Uterus (tissue), 4 donors: Measurements from ENCODE around the gene MYO1D. TPM values are rescaled to one million over a fixed set of nuclear protein-coding genes. Genes with fewer than 3 reads are reported as not detected.

ENCODE experiments used
- DNase-seq, 2 donors: peaks; one replicate each; pipeline ENCODE4 v3.0.0-alpha.2; 2019 to 2020
- H3K27ac ChIP-seq, 2 donors: fragments of 200-600 bp; sonication (generic); 1 replicate in 1 of 2; 2 replicates in 1 of 2; pipeline ENCODE4 v1.5.1; 2016 to 2018
- H3K27me3 ChIP-seq, 2 donors: fragments of 200-600 bp; sonication (generic); one replicate each; pipeline ENCODE4 v1.5.1; 2018 to 2019; ENCODE audit warnings: control low read depth in 1 of 2
- H3K36me3 ChIP-seq, 2 donors: fragments of 200-600 bp; sonication (generic); one replicate each; pipeline ENCODE4 v1.5.1; 2019; ENCODE audit warnings: control low read depth in 1 of 2
- H3K4me1 ChIP-seq, 2 donors: fragments of 200-600 bp; sonication (generic); one replicate each; pipeline ENCODE4 v1.5.1; 2018 to 2019; ENCODE audit warnings: control low read depth in 1 of 2
- H3K4me3 ChIP-seq, 2 donors: fragments of 200-600 bp; sonication (generic); 1 replicate in 1 of 2; 2 replicates in 1 of 2; pipeline ENCODE4 v1.5.1; 2018 to 2019; ENCODE audit warnings: mild to moderate bottlenecking in 1 of 2
- H3K9me3 ChIP-seq, 2 donors: fragments of 200-600 bp; sonication (generic); one replicate each; pipeline ENCODE4 v1.5.1; 2019; ENCODE audit warnings: control low read depth in 1 of 2
- POLR2A ChIP-seq, 2 donors: fragments of 450-650 bp; IDR thresholded peaks; one replicate each; pipeline ENCODE4 v1.6.1; 2016; ENCODE audit warnings: antibody characterized with exemption in 2 of 2, mild to moderate bottlenecking in 1 of 2, moderate library complexity in 1 of 2
- intact Hi-C: fragments of 100-400 bp; cut with DNase I; formaldehyde crosslinking; loops from one replicate; pipeline ENCODE4 v1.15.1; 2023; ENCODE audit warnings: low total_unique reads
- total RNA-seq, 4 donors: library from RNA; depleted of rRNA in 3 of 4; stranded (reverse); fragments of >200 nt in 3 of 4; gene quantifications; one replicate each; pipeline versions ENCODE4 v1.1.0 to v1.2.4, GENCODE V29; 2014 to 2023
- TF ChIP-seq, protein P1 (sequence below), 4 experiments: fragments of 200-600 bp in 2 of 4; fragments of 450-650 bp in 2 of 4; sonication (generic) in 2 of 4; IDR thresholded peaks; one replicate each; pipeline ENCODE4 v1.5.1; 2016 to 2019; ENCODE audit warnings: antibody characterized with exemption in 4 of 4, mild to moderate bottlenecking in 2 of 4, moderate library complexity in 1 of 4
- donor health status: DM: yes; HTN: yes; CAD: no.

Gene MYO1D
- total RNA-seq, 4 donors from 2014 or later = 20.4 to 55.2 (median 30.6) TPM

DNA sequence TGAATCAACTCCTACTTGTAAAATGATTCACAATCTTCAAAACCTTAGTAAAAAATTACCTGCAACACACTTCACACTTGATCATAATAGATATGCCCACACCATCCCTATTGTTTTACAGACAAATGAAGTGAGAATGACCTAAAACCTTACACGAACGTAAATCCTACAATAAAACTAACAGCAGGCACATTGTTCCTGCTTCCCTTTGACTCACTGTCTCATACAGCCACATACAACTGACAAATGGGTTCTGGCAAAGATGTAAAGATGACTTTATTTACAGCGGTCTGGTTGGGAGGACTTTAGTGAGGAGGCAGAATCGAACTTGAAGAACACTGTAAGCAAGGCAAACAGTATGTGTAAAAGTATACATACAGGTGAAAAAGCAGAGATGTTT lies 188.7 kb downstream of the MYO1D start:
- no peak overlapping the region for H3K27ac ChIP-seq
- no peak for DNase-seq
- no peak overlapping the region for H3K4me3 ChIP-seq
- no peaks in the 10 kb centered on the region for H3K36me3 ChIP-seq
- intact Hi-C loops = no loop called here
- H3K4me1 ChIP-seq = no peaks in the 10 kb centered on the region
- TF ChIP-seq POLR2A (IDR thresholded peaks at IDR 0.05) = no peak
- TF ChIP-seq, protein P1, sequence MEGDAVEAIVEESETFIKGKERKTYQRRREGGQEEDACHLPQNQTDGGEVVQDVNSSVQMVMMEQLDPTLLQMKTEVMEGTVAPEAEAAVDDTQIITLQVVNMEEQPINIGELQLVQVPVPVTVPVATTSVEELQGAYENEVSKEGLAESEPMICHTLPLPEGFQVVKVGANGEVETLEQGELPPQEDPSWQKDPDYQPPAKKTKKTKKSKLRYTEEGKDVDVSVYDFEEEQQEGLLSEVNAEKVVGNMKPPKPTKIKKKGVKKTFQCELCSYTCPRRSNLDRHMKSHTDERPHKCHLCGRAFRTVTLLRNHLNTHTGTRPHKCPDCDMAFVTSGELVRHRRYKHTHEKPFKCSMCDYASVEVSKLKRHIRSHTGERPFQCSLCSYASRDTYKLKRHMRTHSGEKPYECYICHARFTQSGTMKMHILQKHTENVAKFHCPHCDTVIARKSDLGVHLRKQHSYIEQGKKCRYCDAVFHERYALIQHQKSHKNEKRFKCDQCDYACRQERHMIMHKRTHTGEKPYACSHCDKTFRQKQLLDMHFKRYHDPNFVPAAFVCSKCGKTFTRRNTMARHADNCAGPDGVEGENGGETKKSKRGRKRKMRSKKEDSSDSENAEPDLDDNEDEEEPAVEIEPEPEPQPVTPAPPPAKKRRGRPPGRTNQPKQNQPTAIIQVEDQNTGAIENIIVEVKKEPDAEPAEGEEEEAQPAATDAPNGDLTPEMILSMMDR (IDR thresholded peaks at IDR 0.05) = no peak
- H3K27me3 ChIP-seq = no peaks in the 10 kb centered on the region
- H3K9me3 ChIP-seq = no peaks in the 10 kb centered on the region

DNA sequence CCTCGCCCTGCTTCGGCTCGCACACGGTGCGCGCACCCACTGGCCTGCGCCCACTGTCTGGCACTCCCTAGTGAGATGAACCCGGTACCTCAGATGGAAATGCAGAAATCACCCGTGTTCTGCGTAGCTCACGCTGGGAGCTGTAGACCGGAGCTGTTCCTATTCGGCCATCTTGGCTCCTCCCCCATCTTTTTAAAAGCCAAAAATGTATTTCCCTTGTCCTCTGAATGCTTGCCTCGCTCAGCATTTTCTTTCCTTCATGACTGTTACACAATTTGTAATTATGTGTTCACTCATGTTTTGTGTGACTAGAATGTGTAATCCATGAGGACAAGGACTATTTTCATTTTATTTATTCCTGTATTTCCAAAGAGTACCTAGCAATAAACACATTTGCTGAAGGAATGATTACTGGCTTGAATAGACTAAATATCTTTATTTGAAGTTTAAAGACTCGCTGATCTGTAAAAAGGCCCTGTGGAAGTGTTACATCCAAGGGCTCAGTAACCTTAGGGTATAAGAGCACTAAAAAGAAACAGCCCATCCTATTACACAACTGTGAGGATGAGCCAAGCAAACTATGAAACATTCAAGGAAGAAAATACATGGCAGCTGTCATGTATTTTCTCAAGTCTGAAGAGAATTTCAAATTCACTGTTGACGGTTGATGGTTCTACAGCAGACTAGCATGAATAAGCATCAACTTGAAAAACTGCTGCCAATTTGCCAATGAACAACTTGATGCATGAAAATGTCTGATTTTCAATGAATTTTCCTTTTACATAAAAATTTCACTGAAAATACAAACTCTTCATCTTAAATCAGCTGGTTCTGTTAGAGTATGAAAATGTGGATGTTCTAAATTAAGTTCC lies 192.6 kb downstream of the MYO1D start:
- Histone ChIP-seq H3K9me3 (no peaks in the 10 kb centered on the region), H3K4me1 (no peaks in the 10 kb centered on the region), H3K36me3 (no peaks in the 10 kb centered on the region), H3K27me3 (no peaks in the 10 kb centered on the region), H3K27ac (no peak overlapping the region), H3K4me3 (no peak overlapping the region)
- intact Hi-C loops = no loop called here
- no peak for DNase-seq
- no peak for TF ChIP-seq POLR2A (IDR thresholded peaks at IDR 0.05)
- TF ChIP-seq, protein P1 (IDR thresholded peaks at IDR 0.05) = no peak

DNA sequence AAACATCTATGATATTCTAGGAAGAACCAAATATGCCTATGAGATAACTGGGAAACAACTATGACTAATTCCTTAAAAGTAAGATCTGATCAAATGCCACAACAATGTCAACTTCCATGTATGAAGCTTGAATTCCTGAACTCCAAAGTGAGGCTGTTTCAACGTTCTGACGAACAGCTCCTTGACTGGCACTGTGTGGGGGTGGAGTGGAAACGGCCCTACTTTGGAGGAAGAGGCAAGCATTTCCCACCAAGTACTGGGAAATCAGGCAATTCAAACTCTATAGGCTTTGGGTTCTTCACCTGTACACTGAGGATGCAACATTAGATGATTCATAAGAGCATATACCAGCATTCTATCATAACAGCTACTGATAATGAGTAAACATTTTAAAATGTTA lies 203.0 kb downstream of the MYO1D start:
- Histone ChIP-seq H3K36me3 (no peaks in the 10 kb centered on the region), H3K27me3 (no peaks in the 10 kb centered on the region), H3K9me3 (no peaks in the 10 kb centered on the region), H3K27ac (no peak overlapping the region), H3K4me3 (no peak overlapping the region), H3K4me1 (no peaks in the 10 kb centered on the region)
- no peak for DNase-seq
- TF ChIP-seq, protein P1 (IDR thresholded peaks at IDR 0.05) = no peak
- TF ChIP-seq POLR2A (IDR thresholded peaks at IDR 0.05) = no peak
- intact Hi-C loops = no loop called here

DNA sequence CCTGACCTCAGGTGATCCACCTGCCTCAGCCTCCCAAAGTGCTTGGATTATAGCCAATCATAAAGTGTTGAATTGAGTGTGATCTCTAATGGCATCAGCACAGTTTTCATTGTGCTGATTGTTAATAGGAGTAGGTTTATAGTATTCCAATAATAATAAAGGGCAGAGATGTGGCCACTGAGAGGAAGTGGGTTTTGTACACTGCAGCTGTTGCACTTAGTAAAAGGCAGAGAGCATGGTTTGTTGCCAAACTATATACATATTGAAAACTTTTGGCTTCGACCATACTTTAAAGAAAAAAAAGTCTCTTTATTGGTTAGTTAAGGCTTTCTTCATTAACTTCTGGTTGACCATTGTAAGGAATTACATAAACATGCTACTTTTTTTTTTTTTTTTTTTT lies 204.2 kb downstream of the MYO1D start:
- H3K36me3 ChIP-seq = no peaks in the 10 kb centered on the region
- intact Hi-C loops = no loop called here
- H3K27ac ChIP-seq = no peak overlapping the region
- no peaks in the 10 kb centered on the region for H3K9me3 ChIP-seq
- TF ChIP-seq, protein P1 (IDR thresholded peaks at IDR 0.05) = no peak
- no peak for TF ChIP-seq POLR2A (IDR thresholded peaks at IDR 0.05)
- no peak overlapping the region for H3K4me3 ChIP-seq
- no peak for DNase-seq
- H3K4me1 ChIP-seq = no peaks in the 10 kb centered on the region
- no peaks in the 10 kb centered on the region for H3K27me3 ChIP-seq

DNA sequence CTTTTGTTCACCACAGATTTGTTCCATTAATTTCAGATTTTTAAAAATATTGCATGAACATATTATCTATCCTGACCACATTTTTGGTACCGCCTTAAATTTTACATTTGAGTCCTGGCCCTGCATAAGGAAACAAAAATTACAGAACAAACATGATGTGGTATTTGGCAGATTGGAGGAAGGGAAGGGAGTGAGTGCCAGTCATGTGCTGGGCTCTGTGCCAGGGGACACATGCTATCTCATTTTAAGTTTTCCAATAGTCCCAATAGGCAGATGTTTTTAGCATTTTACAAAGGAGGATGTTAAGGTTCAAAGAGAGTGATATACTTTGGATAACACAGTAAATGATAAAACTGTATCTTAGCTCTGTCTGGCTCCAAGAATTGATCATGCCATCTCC lies 205.0 kb downstream of the MYO1D start:
- Histone ChIP-seq H3K27me3 (no peaks in the 10 kb centered on the region), H3K36me3 (no peaks in the 10 kb centered on the region), H3K27ac (no peak overlapping the region), H3K4me1 (no peaks in the 10 kb centered on the region), H3K9me3 (no peaks in the 10 kb centered on the region), H3K4me3 (no peak overlapping the region)
- DNase-seq = no peak
- intact Hi-C loops = no loop called here
- TF ChIP-seq, protein P1 (IDR thresholded peaks at IDR 0.05) = no peak
- no peak for TF ChIP-seq POLR2A (IDR thresholded peaks at IDR 0.05)
